ENCODE measurements around the gene ITPR3.

Gene ITPR3

DNA sequence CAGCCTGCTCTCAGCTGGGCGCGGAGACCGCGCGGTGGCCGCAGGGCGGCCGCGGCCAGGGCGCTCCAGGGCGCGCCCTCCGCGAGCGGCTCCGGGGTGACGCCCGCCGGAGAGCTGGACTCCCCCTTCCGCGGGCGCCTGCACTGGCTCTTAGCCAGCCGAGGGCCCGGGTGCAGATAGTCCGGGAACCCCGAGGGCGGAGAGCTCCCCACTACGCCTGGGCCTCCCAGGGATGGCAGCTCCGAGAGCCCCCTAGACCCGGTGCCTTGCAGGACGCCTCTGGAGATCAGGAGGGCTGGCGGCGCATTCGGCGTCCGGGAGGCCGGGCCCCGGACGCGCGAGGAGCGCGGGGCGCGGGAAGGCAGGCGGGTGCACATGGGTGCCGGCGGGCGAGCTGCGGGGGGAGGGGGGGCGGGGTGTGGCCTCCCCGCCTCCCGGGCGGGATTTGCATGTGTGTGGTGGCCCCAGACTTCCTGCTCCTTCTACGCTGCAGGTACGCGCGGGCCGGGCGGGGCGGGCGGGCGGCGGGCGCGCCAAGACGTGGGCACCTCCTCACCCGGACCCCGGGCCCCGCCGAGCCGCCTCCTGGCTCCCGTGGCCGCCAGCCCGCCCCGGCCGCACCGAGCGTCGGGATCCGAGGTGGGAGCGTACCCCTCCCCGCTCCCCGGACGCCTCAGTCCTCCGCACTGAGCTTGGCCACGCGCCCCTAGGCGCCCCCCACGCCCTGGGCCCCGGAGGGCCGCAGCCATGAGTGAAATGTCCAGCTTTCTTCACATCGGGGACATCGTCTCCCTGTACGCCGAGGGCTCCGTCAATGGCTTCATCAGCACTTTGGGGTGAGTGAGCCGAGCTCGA, at the start of gene ITPR3:
ITPR3 (plus strand) TSS at position 467 of the 855 bp plus-strand sequence; CDS start at position 748, 281 bp downstream.
- no peak for DNase-seq

- no peak for DNase-seq
Measured at GRCh38 chr6:33571637-33572316, 49.3 kb upstream of the ITPR3 start.

GRCh38 chr6:33575211-33575610, 45.9 kb upstream of the ITPR3 start:
- DNase-seq: no peak

DNA sequence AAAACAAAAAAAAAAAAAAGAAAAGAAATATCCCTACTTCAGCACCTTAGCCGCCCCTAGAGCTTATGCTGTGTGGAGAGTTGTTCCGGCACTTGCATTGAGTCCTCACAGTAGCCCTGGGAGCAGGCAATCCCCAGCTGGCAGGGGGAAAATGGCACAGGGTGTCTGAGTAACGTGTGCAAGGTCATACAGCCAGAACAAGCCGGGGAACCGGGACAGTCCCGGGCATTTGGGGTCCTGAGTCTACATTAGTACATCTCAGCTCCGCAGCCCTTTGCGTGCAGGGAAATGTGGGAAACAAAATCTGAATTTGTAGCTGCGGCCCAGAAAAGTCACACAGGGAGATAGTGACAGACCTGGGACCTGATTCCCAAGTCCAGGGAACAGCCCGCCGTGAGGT, 44.5 kb upstream of the ITPR3 start:
- no peak for DNase-seq

GRCh38 chr6:33577106-33577535, 44.0 kb upstream of the ITPR3 start:
- no peak for DNase-seq

GRCh38 chr6:33577718-33578117, 43.4 kb upstream of the ITPR3 start:
- DNase-seq: no peak

DNA sequence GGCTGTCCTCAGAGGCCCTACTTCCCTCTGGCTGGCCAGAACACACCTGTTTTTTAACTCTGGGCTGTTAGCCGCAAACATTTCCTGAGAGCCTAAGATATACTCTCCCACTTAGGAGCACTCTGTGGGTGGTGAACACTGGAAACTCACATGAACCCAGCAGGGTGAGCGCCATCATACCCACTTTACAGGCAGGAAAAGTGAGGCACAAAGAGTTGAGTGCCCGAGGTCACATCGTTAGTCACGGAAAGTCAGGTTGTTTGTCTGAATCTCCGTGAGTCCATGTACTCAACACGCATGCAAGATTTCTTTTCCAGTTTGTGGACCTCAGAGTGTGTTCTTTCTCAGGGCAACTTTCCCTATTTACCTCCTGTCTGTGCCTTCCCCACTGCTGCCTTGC, 43.0 kb upstream of the ITPR3 start:
- DNase-seq: no peak

DNA sequence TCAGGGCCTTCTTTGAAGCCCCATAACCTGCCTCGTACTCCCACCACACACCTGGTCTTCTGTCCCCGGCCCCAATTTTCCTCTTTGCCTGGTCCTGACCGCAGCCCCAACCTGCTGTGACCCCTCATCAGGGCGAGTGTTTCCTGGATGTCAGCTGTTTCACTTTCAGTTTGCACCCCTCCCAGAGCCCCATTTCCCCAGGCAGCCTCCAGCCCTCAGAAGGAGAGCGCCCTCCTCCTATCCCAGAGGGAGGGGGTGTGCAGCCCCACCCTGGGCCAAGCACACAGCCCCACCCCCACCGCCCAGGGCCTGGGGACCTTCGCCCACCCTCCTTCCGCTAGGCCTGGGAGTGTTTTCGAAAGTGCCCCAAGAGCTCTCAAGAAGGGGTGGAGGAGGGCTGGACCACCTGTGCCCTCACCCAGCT, 42.5 kb upstream of the ITPR3 start:
- DNase-seq: no peak

DNA sequence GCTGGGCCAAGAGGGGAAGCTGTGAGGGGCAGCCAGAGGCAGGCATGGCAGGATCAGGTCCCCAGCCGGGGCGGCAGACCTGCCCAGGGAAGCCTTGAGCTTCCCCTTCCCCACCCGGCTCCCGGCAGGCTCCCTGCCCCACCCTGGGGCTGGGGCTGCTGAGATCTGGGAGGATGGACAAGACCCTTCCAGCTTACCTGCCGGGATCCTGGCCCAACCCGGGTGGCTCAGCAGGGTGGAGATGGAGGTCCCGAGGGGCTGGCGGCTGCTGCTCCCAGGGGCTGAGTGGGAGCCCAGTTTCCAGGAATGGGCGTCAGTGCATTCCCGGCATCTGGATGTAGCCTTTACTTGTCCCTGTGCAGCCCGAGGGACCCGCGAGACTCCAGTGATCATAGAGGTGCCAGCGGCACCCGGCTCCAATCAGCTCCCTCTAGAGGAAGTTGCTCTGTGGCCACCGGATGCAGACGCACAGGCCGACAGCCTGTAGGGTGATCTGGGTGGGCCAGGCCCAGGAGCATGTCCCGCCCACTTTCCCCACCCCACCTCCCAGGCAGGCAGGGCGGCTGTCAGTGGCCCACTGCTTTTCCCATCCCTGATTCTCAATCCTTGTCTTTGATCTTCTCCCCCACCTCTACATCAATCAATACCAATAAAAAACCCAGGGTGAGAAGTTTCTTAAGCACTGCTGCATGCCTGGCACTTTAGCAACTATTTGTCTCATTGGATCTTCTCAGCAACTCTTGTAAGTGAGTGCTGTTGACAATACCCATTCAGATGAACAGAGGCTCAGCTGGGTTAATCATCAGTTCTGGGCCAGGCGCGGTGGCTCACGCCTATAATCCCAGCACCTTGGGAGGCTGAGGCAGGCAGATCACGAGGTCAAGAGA, 41.1 kb upstream of the ITPR3 start, which contains the start of gene BAK1:
BAK1 (minus strand) TSS at position 449 of the 887 bp plus-strand sequence. CDS start 2,672 bp downstream, outside the sequence.
- peak; percentile 70 for DNase-seq

DNA sequence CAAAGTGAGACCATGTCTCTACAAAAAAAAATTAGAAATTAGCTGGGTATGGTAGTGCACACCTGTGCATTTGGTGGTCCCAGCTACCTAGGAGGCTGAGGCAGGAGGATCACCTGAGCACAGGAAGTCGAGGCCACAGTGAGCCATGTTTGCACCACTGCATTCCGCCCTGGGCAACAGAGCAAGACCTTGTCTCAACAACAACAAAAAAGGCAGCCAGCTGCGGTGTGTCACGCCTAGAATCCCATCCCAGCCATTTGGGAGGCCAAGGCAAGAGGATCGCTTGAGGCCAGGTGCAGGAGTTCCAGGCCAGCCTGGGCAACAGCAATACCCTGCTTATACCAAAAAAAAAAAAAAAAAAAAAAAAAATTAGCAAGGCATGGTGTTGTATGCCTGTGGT, 39.9 kb upstream of the ITPR3 start:
- no peak for DNase-seq

- no peak for DNase-seq
Measured at GRCh38 chr6:33583591-33584155, 37.4 kb upstream of the ITPR3 start.

DNA sequence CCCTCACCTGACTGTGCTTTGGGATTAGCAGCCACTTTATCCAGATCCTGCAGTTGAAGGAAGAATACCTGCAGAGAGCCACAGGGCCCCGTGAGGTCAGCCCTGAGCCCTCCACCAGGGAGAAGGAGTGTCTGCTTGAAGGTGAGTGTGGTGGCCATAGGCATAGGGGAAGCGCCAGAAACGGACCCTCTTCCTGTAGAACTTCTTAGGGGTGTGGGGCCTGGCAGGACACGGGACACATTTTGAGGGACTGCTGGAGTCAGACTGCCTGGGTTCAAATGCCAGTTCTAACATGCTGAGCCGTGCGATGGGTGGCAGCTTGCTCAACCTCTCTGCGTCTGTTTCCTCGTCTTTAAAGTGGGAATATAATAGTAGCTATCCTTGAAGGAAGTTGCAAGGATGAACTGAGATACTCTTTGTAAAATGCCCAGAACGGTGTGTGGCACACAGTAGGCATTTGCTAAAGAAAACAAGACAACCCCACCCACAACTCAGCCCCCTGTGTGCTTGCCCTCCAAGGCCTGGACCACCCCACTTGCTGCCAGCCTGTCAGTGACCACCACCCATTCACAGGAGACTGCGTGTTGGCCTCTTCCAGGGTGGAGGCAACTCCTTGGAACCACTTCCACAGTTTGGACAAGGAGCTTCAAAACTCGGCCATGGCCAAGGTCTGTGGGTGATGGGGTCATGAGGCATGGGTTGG, 36.3 kb upstream of the ITPR3 start:
- no peak for DNase-seq

DNA sequence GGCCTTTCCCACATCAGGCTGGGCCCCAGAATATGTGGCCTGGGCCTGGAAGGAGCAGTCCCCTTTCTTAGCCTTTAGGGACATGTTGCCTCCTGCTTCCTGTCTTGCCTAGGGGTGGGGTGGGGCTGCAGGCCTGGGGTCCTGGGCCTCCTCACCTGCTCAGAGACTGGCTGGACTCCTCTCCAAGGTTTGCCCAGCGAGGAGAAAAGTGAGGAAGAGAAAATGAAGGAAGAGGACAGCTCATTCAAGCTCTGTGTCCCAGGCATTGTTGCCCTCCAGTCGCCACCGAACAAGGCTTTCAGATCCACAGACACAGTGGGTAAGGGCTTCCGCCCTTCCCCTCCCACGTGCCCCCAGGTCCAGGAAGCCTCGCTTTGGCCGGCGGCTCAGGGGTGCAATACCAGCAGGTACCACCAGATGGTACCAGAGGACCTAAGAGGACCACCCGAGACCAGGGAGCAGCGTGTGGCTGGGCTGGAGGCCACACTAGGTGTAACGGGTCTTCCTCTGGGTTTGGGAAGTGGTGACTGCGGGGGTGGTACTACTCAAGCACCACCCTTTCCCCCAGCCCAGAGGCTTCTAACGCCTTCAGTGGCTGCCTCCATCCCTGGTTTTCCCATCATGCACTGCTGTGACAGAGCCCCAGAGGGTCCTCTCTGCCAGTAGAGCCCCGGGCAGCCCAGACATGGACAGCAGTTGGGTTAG, 35.6 kb upstream of the ITPR3 start:
- peak; percentile 43 for DNase-seq

DNA sequence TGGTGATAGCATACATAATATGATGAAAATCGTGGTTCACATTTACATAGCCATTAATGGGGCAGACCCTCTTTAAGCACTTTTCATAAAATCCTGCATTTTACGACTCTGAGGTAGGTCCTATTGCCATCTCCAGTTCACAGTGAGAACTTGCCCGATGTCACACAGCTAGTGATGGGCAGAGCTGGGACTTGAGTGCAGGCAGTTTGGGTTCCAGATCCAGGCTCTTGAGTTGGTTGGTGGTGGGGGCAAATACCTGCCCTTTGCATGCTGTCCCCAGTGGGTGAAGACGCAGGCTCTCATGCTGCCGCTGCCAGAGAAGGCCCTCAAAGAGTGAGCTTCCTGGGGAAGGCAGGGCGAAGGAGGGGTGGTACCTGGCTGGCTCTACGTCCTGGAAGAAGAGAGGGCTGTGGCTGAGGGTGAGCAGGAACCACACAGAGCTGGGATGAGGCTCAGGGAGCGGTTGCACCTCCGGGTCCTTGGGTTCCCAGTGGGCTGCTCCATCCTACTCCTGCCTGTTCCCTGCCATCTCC, 34.9 kb upstream of the ITPR3 start:
- DNase-seq: no peak

DNA sequence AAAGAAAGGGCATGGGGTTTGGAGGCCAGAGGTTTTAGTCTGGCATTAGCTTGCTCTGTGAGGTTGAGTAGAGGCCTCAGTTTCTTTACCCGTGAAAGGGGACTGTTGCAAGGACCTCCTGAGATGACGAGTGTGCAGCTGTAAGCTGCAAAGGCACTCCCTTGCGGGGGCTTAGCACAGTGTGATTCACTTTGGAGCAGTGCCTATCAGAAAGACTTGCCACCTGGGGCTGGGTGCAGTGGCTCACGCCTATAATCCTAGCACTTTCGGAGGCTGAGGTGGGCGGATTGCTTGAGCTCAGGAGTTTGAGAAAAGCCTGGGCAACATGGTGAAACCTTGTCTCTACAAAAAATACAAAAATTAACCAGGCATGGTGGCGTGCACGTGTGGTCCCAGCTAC, 33.6 kb upstream of the ITPR3 start:
- no peak for DNase-seq

DNA sequence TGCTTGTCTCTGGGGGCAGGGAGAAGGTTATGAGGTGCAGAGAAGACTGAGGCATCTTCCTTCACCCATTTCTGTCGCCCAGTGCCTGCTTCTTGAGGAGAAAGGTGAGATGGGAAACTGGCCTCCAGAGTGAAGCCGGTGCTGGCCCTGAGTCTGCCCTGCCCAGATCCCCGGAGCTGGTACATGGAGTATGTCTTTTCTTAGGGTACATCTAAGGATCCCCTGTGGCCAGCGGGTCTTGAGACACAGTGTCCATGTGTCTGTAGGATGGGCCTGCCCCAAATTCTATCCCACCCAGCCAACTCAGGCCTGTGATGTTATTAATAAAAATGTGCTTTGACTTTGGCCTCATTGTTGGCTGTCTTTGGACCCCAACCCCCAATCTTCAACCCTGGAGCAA, 32.2 kb upstream of the ITPR3 start:
- no peak for DNase-seq

DNA sequence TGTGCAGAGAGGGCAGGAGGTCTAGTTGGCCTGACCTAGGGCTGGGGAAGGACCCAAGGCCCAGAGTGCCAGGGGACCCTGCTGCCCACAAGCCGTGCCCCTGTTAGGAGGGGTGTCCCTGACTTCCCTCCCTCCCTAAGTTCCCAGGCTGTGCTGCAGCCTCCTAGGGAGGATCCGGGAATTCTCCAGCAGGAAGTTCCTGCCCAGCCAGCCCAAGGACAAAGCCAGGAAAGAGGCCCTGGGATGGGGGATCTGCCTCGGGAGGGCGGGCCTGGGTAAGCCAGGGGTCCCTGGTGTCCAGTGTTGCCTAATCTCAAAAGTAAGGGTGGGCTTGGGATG, 31.8 kb upstream of the ITPR3 start:
- no peak for DNase-seq

- DNase-seq: no peak
Measured at GRCh38 chr6:33589731-33590530, 31.2 kb upstream of the ITPR3 start.

GRCh38 chr6:33590531-33591198, 30.5 kb upstream of the ITPR3 start:
- DNase-seq: no peak

Data from NCI-H1436 treated with DMSO at 0.1 percent for 48 hours (cell line).